GM12878 (cell line): ENCODE data around the gene NFIX. TPM values are rescaled to one million over a fixed set of nuclear protein-coding genes. Genes with fewer than 3 reads are reported as not detected.

Experiments
- ATAC-seq: fragments of 200-7000 bp; cut with Tn5 transposase; 3 replicates; pipeline ENCODE4 v1.9.1; 2020; ENCODE audit warnings: mild to moderate bottlenecking, moderate library complexity
- BruUV-seq: library from RNA; stranded (reverse); fragments of 400-500 nt; replicated peaks from 2 replicates; lab custom pipeline; 2021; lab: Mats Ljungman, UMichigan
- CTCF ChIA-PET: fragments of 300-600 bp; sonication (Branson Sonifier 250); formaldehyde crosslinking; extraction: SDS; loops from one replicate; lab custom pipeline; 2021; ENCODE audit warnings: inconsistent platforms; lab: Yijun Ruan, JAX
- POLR2A ChIA-PET: fragments of 350-600 bp; formaldehyde crosslinking; extraction: SDS; loops from one replicate; lab custom pipeline; 2021; ENCODE audit warnings: inconsistent platforms; lab: Charles Lee
- RAD21 ChIA-PET: fragments of 300-600 bp; sonication (Branson Sonifier 250); formaldehyde crosslinking; loops from one replicate; lab custom pipeline; 2023; ENCODE audit warnings: antibody characterized with exemption; ENCODE audit not compliant: unreplicated experiment; lab: Charles Lee
- SMC1A ChIA-PET: fragments of 300-600 bp; sonication (Branson Sonifier 250); formaldehyde crosslinking; loops from one replicate; lab custom pipeline; 2023; ENCODE audit not compliant: unreplicated experiment, uncharacterized antibody; lab: Charles Lee
- DNase-seq: peaks from one replicate; pipeline ENCODE4 v3.0.0-alpha.2; 2011; ENCODE audit warnings: low read depth, low spot score
- FAIRE-seq: peaks from 3 replicates; lab custom pipeline; 2011; peaks lifted over from hg19 to GRCh38; lab: Jason Lieb, UNC
- H2AFZ ChIP-seq: 2 replicates; pipeline ENCODE4 v1.6.0; 2011; ENCODE audit warnings: low read depth, low read length, control low read depth; ENCODE audit not compliant: control insufficient read depth
- H3K27ac ChIP-seq: 2 replicates; pipeline ENCODE4 v1.5.1; 2011; ENCODE audit warnings: control low read depth; ENCODE audit not compliant: control insufficient read depth, insufficient read depth
- H3K27me3 ChIP-seq, 2 experiments: replicated peaks in 1 of 2; 2 replicates each; pipeline versions ENCODE4 v1.6.0 to v1.6.1; 2011; ENCODE audit warnings: low read length in 1 of 2; ENCODE audit not compliant: control insufficient read depth in 2 of 2, insufficient read depth in 2 of 2
- H3K36me3 ChIP-seq, 2 experiments: 2 replicates each; pipeline ENCODE4 v1.5.1; 2011; ENCODE audit warnings: low read length in 1 of 2; ENCODE audit not compliant: control insufficient read depth in 2 of 2, insufficient read depth in 2 of 2
- H3K4me1 ChIP-seq: 2 replicates; pipeline ENCODE4 v1.6.1; 2011; ENCODE audit warnings: mild to moderate bottlenecking, low read length, moderate library complexity, mixed read lengths; ENCODE audit not compliant: control insufficient read depth, insufficient read depth
- H3K4me2 ChIP-seq: 2 replicates; pipeline ENCODE4 v1.6.0; 2011; ENCODE audit warnings: control low read depth; ENCODE audit not compliant: control insufficient read depth, insufficient read depth
- H3K4me3 ChIP-seq: fragments of 200-600 bp; sonication (generic); 2 replicates; pipeline ENCODE4 v1.5.1; 2016
- H3K79me2 ChIP-seq: 2 replicates; pipeline ENCODE4 v1.6.0; 2011; ENCODE audit warnings: low read length; ENCODE audit not compliant: control insufficient read depth, insufficient read depth
- H3K9ac ChIP-seq: 2 replicates; pipeline ENCODE4 v1.8.0; 2011; ENCODE audit warnings: low read length, control low read depth, mixed read lengths; ENCODE audit not compliant: control insufficient read depth, insufficient read depth
- H3K9me3 ChIP-seq: replicated peaks from 3 replicates; pipeline ENCODE4 v1.5.1; 2011; ENCODE audit warnings: mild to moderate bottlenecking, low read length; ENCODE audit not compliant: control insufficient read depth, insufficient read depth
- H4K20me1 ChIP-seq: 2 replicates; pipeline ENCODE4 v1.6.0; 2011; ENCODE audit not compliant: control insufficient read depth, insufficient read depth
- CEBPZ ChIP-seq: fragments of 150-350 bp; IDR thresholded peaks from 2 replicates; pipeline ENCODE4 v1.6.1; 2016; ENCODE audit warnings: low read depth, low read length
- EP300 ChIP-seq, 2 experiments: fragments of 150-350 bp in 1 of 2; IDR thresholded peaks; 2 replicates each; pipeline ENCODE4 v1.6.1; 2011 to 2012; ENCODE audit warnings: low read depth in 2 of 2, low read length in 2 of 2, borderline replicate concordance in 1 of 2, improper control_type of control experiment in 1 of 2, inconsistent platforms in 1 of 2; ENCODE audit not compliant: control insufficient read depth in 1 of 2
- HCFC1 ChIP-seq: fragments of 150-350 bp; IDR thresholded peaks from 2 replicates; pipeline ENCODE4 v1.6.1; 2014; ENCODE audit warnings: low read length
- IKZF2 ChIP-seq, 2 experiments: fragments of 450-650 bp; IDR thresholded peaks; 2 replicates each; pipeline ENCODE4 v1.6.1; 2017; ENCODE audit warnings: mild to moderate bottlenecking in 2 of 2, moderate library complexity in 2 of 2
- KLF5 ChIP-seq: fragments of 450-650 bp; IDR thresholded peaks from 2 replicates; pipeline ENCODE4 v1.6.1; 2014; ENCODE audit warnings: mild to moderate bottlenecking; ENCODE audit not compliant: partially characterized antibody
- NR2F1 ChIP-seq: fragments of 450-650 bp; conservative IDR thresholded peaks from 2 replicates; pipeline ENCODE4 v1.6.1; 2017; ENCODE audit warnings: mild to moderate bottlenecking
- NRF1 ChIP-seq: conservative IDR thresholded peaks from 2 replicates; pipeline ENCODE4 v1.6.1; 2011; ENCODE audit warnings: mild to moderate bottlenecking, low read depth, low read length, improper control_type of control experiment
- PKNOX1 ChIP-seq: fragments of 450-650 bp; IDR thresholded peaks from 2 replicates; pipeline ENCODE4 v1.6.1; 2016; ENCODE audit warnings: mild to moderate bottlenecking
- SIN3A ChIP-seq: IDR thresholded peaks from 2 replicates; pipeline ENCODE4 v1.6.1; 2012; ENCODE audit warnings: low read depth, low read length, improper control_type of control experiment
- SMAD5 ChIP-seq: IDR thresholded peaks from 2 replicates; pipeline ENCODE4 v1.6.1; 2016; ENCODE audit warnings: antibody characterized with exemption, low read depth
- TBL1XR1 ChIP-seq: IDR thresholded peaks from 2 replicates; pipeline ENCODE4 v1.6.1; 2012; ENCODE audit warnings: low read depth, low read length, improper control_type of control experiment
- YBX1 ChIP-seq: fragments of 450-650 bp; IDR thresholded peaks from 2 replicates; pipeline ENCODE4 v1.6.1; 2016; ENCODE audit warnings: antibody characterized with exemption
- ZNF384 ChIP-seq: IDR thresholded peaks from 2 replicates; pipeline ENCODE4 v1.6.1; 2012; ENCODE audit warnings: low read depth, mild to moderate bottlenecking, low read length, improper control_type of control experiment, borderline replicate concordance
- ZNF687 ChIP-seq: fragments of 450-650 bp; IDR thresholded peaks from 2 replicates; pipeline ENCODE4 v1.6.1; 2017; ENCODE audit warnings: mild to moderate bottlenecking, moderate library complexity
- ZZZ3 ChIP-seq: IDR thresholded peaks from 2 replicates; pipeline ENCODE4 v1.6.1; 2011; ENCODE audit warnings: low read depth; ENCODE audit not compliant: control insufficient read depth, insufficient read length
- WGBS: methylation state at CpG from one replicate; pipeline ENCODE4 v1.1.6; 2016; ENCODE audit warnings: low lambda C conversion rate; ENCODE audit not compliant: insufficient replicate concordance, insufficient coverage; ENCODE audit errors: missing lambda C conversion rate; 5-methylcytosine and 5-hydroxymethylcytosine counted together
- in situ Hi-C: fragments of 300-500 bp; cut with MboI; formaldehyde crosslinking; loops from 9 replicates; pipeline ENCODE4 v1.14.3; 2018; ENCODE audit warnings: mixed read lengths
- intact Hi-C: fragments of 100-400 bp; cut with micrococcal nuclease; formaldehyde crosslinking; loops from one replicate; pipeline ENCODE4 v1.14.2; 2022; ENCODE audit not compliant: unreplicated experiment
- polyA plus RNA-seq, 11 experiments: library from polyadenylated mRNA; depleted of rRNA in 4 of 11; unstranded in 6 of 11; stranded (reverse) in 5 of 11; fragments of >200 nt; fragmentation: Nextera tagmentation in 4 of 11; fragmentation: Illumina TruSeq in 1 of 11; extraction: Ambion mirVana in 4 of 11; extraction: Trizol in 1 of 11; gene quantifications; 1 replicate in 1 of 11; 2 replicates in 10 of 11; pipeline versions ENCODE4 v1.2.1 to v1.2.3, GENCODE V29; 2011 to 2016; ENCODE audit warnings: inconsistent platforms in 2 of 11, missing spikeins in 2 of 11, low read depth in 1 of 11
- total RNA-seq, 4 experiments: library from RNA; depleted of rRNA in 3 of 4; stranded (reverse); fragments of >200 nt in 3 of 4; fragmentation: Illumina TruSeq in 1 of 4; extraction: Trizol in 1 of 4; gene quantifications; 2 replicates each; pipeline versions ENCODE4 v1.2.1 to v1.2.3, GENCODE V29; 2013 to 2021

Gene NFIX
- total and polyA plus RNA-seq, 10 of the 15 experiments (the other 5 are each of a cell fraction or from before 2014, with no cell fraction given), result 0.02 to 2.2 (median 0.28) TPM

- no peak for TF ChIP-seq NRF1
- TF ChIP-seq SMAD5, result no peak
- TF ChIP-seq, all 136 proteins: peak for 0
These were observed 88.4 kb downstream of the NFIX start (continued) for GRCh38 chr19:13083627-13084026.

DNA sequence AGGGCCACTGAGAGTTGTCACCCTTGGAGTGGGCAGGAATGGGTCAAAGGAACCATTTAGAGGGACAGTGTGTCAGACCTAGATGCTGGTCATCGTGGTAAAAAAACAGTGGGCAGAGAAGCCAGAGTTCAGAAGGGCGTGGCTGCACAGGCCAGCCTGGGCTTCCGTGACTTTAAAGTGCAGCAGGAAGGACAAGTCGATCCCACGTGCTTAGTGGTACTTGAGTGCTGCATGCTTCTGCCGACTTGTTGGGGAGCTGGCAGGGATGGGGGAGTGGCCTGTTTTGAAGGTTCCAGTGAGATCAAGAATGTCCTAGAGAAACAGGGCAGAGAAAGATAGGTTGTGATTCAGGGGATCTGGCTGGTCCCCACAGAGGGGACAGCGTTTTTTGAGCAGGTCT lies 90.4 kb downstream of the NFIX start:
- SMC1A ChIA-PET, result interaction anchor here (1.1 to 1.4 kb wide), 2 partner anchors 24 to 109 kb away, joined by 3 to 5 read pairs; no protein-coding TSS in a partner anchor
- POLR2A ChIA-PET, result no interaction called here
- no peak for TF ChIP-seq ZNF384
- no peak for TF ChIP-seq EP300 (IDR thresholded peaks at IDR 0.05; ENCODE audit: borderline replicate concordance in 1 of 2, control insufficient read depth in 1 of 2, low read depth in 2 of 2, low read length in 2 of 2)
- TF ChIP-seq ZZZ3, result no peak
- no peak for TF ChIP-seq SIN3A
- TF ChIP-seq KLF5, result no peak
- no peak for TF ChIP-seq ZNF687
- no peak for TF ChIP-seq IKZF2 (IDR thresholded peaks at IDR 0.05)
- TF ChIP-seq YBX1, result no peak
- TF ChIP-seq NR2F1, result no peak
- TF ChIP-seq CEBPZ, result no peak
- TF ChIP-seq HCFC1, result no peak
- TF ChIP-seq PKNOX1, result no peak
- no peak for TF ChIP-seq TBL1XR1

More for the DNA sequence above, 90.4 kb downstream of the NFIX start:
- Histone ChIP-seq H3K27ac (no peak overlapping the region), H2AFZ (no peak overlapping the region), H3K4me1 (no peaks in the 10 kb centered on the region), H3K9ac (no peak overlapping the region), H3K4me2 (no peak overlapping the region), H3K79me2 (no peaks in the 10 kb centered on the region), H3K36me3 (no peaks in the 10 kb centered on the region), H3K9me3 (no peaks in the 10 kb centered on the region), H4K20me1 (no peaks in the 10 kb centered on the region), H3K4me3 (no peak overlapping the region), H3K27me3 (no peaks in the 10 kb centered on the region; a peak in 2 of 4 replicates)
- WGBS, result 10% methylated on average over 7 of the region's 7 CpGs
- DNase-seq (no peak), ATAC-seq (no peak), FAIRE-seq (no peak)
- RAD21 ChIA-PET, result no interaction called here
- CTCF ChIA-PET, result interaction anchor here (0.7 to 3.1 kb wide), 3 partner anchors 26 to 120 kb away, joined by 4 to 19 read pairs (median 9); no protein-coding TSS in a partner anchor
- BruUV-seq, result no TSS peak
- in situ Hi-C loops (no loop called here), intact Hi-C loops (no loop called here)
